T-helper 9 cell (primary cell): ENCODE measurements around the gene CCM2L.

Experiments used
- DNase-seq: peaks from one replicate; pipeline ENCODE4 v3.0.0-alpha.2; 2020

CCM2L gene

GRCh38 chr20:32062776-32063170, 52.5 kb downstream of the CCM2L start:
- no peak for DNase-seq

- no peak for DNase-seq
Measured at GRCh38 chr20:32063695-32064094, 53.5 kb downstream of the CCM2L start.

GRCh38 chr20:32064667-32065066, 54.4 kb downstream of the CCM2L start:
- DNase-seq = no peak

GRCh38 chr20:32067234-32067821, 57.1 kb downstream of the CCM2L start:
- DNase-seq = no peak

- no peak for DNase-seq
Measured at GRCh38 chr20:32068174-32068573, 57.9 kb downstream of the CCM2L start.

GRCh38 chr20:32069711-32070110, 59.5 kb downstream of the CCM2L start:
- no peak for DNase-seq

- no peak for DNase-seq
Measured at GRCh38 chr20:32070282-32070681, 60.0 kb downstream of the CCM2L start.

GRCh38 chr20:32070690-32071213, 60.5 kb downstream of the CCM2L start:
- no peak for DNase-seq

- no peak for DNase-seq
Measured at GRCh38 chr20:32071395-32072167, 61.3 kb downstream of the CCM2L start.

GRCh38 chr20:32072168-32072750, 62.0 kb downstream of the CCM2L start:
- DNase-seq = no peak

- no peak for DNase-seq
Measured at GRCh38 chr20:32075534-32075933, 65.3 kb downstream of the CCM2L start.

- no peak for DNase-seq
Measured at GRCh38 chr20:32077190-32077589, 67.0 kb downstream of the CCM2L start.

- DNase-seq = no peak
Measured at GRCh38 chr20:32078322-32078721, 68.1 kb downstream of the CCM2L start.

GRCh38 chr20:32078791-32079190, 68.6 kb downstream of the CCM2L start:
- DNase-seq = no peak

GRCh38 chr20:32079655-32080109, 69.4 kb downstream of the CCM2L start:
- no peak for DNase-seq

GRCh38 chr20:32080783-32081182, 70.5 kb downstream of the CCM2L start:
- DNase-seq = no peak
